Caco-2 (cell line): Measurements from ENCODE around the gene FXYD1. TPM values are rescaled to one million over a fixed set of nuclear protein-coding genes. Genes with fewer than 3 reads are reported as not detected.

Experiments used
- BruUV-seq: library from RNA; stranded (reverse); fragments of 400-500 nt; replicated peaks from 2 replicates; lab custom pipeline; 2021; lab: Mats Ljungman, UMichigan
- CTCF ChIA-PET: fragments of 300-600 bp; sonication (Branson Sonifier 250); formaldehyde crosslinking; loops from one replicate; lab custom pipeline; 2022; ENCODE audit warnings: antibody characterized with exemption; lab: Charles Lee
- POLR2A ChIA-PET: fragments of 300-600 bp; sonication (Branson Sonifier 250); formaldehyde crosslinking; loops from one replicate; lab custom pipeline; 2022; ENCODE audit warnings: antibody characterized with exemption; lab: Charles Lee
- DNase-seq, 2 experiments: peaks; one replicate each; pipeline versions ENCODE4 v3.0.0 to v3.0.0-alpha.2; 2020 to 2022
- H3K27me3 ChIP-seq: replicated peaks from 2 replicates; pipeline ENCODE4 v1.6.0; 2011; ENCODE audit warnings: low read length; ENCODE audit not compliant: control insufficient read depth, insufficient read depth
- H3K36me3 ChIP-seq: 2 replicates; pipeline ENCODE4 v1.5.1; 2011; ENCODE audit warnings: low read length; ENCODE audit not compliant: control insufficient read depth, insufficient read depth
- H3K4me1 ChIP-seq: fragments of 250-450 bp; sonication (Bioruptor Pico); 2 replicates; pipeline ENCODE4 v1.5.1; 2020; ENCODE audit warnings: mild to moderate bottlenecking
- H3K4me3 ChIP-seq: 2 replicates; pipeline ENCODE4 v1.5.1; 2011; ENCODE audit warnings: low read depth, mild to moderate bottlenecking, control low read depth, low read length
- H3K9me3 ChIP-seq: fragments of 250-450 bp; sonication (Bioruptor Pico); 2 replicates; pipeline ENCODE4 v1.5.1; 2020; ENCODE audit warnings: mild to moderate bottlenecking, moderate library complexity
- H3K27ac Mint-ChIP-seq: one replicate; pipeline ENCODE4 v1.8.0; 2022; ENCODE audit warnings: mixed read lengths; ENCODE audit not compliant: unreplicated experiment
- H3K27me3 Mint-ChIP-seq: one replicate; pipeline ENCODE4 v1.8.0; 2022; ENCODE audit warnings: mixed read lengths; ENCODE audit not compliant: insufficient read depth, unreplicated experiment
- H3K36me3 Mint-ChIP-seq: one replicate; pipeline ENCODE4 v1.8.0; 2022; ENCODE audit warnings: mild to moderate bottlenecking, mixed read lengths; ENCODE audit not compliant: insufficient read depth, unreplicated experiment
- H3K4me1 Mint-ChIP-seq: one replicate; pipeline ENCODE4 v1.8.0; 2022; ENCODE audit warnings: low read depth, mixed read lengths; ENCODE audit not compliant: unreplicated experiment
- H3K4me3 Mint-ChIP-seq: one replicate; pipeline ENCODE4 v1.8.0; 2022; ENCODE audit warnings: mild to moderate bottlenecking, moderate library complexity, mixed read lengths; ENCODE audit not compliant: unreplicated experiment
- H3K9me3 Mint-ChIP-seq: one replicate; pipeline ENCODE4 v1.8.0; 2022; ENCODE audit warnings: mixed read lengths; ENCODE audit not compliant: unreplicated experiment
- CTCF ChIP-seq, 2 experiments: fragments of 200-600 bp in 1 of 2; IDR thresholded peaks; 1 replicate in 1 of 2; 2 replicates in 1 of 2; pipeline versions ENCODE4 v1.5.1 to v1.8.0; 2011 to 2022; ENCODE audit warnings: antibody characterized with exemption in 1 of 2, control low read depth in 1 of 2, inconsistent platforms in 1 of 2, low read depth in 1 of 2, low read length in 1 of 2, mild to moderate bottlenecking in 1 of 2, moderate library complexity in 1 of 2; ENCODE audit not compliant: insufficient read depth in 1 of 2, severe bottlenecking in 1 of 2, unreplicated experiment in 1 of 2
- intact Hi-C: fragments of 100-400 bp; cut with micrococcal nuclease; formaldehyde crosslinking; loops from one replicate; pipeline ENCODE4 v1.10.0; 2022; ENCODE audit not compliant: unreplicated experiment
- total RNA-seq: library from RNA; stranded (reverse); gene quantifications from 2 replicates; pipeline ENCODE4 v1.2.3, GENCODE V29; 2022

FXYD1 gene
- total RNA-seq, 1 experiment from 2014 or later, result not detected

- no peaks in the 10 kb centered on the region for H3K36me3 ChIP-seq
- Mint-ChIP-seq H3K4me1 (no peaks in the 10 kb centered on the region), H3K36me3 (no peaks in the 10 kb centered on the region), H3K27me3 (peaks cover 8% of the 10 kb centered on the region), H3K4me3 (no peak overlapping the region), H3K9me3 (no peaks in the 10 kb centered on the region), H3K27ac (no peak overlapping the region)
- BruUV-seq, result no TSS peak
- DNase-seq, result peak; percentile 79 to 85
- peak in 1 of 2 experiments; percentile 55 for TF ChIP-seq CTCF (IDR thresholded peaks at IDR 0.05; ENCODE audit: insufficient read depth in 1 of 2, low read depth in 1 of 2, low read length in 1 of 2, severe bottlenecking in 1 of 2, unreplicated experiment in 1 of 2)
- no peaks in the 10 kb centered on the region; the same call in 1 of the 2 replicates for H3K27me3 ChIP-seq
- POLR2A ChIA-PET, result no interaction called here
- H3K4me1 ChIP-seq, result peaks cover 16% of the 10 kb centered on the region; the same call in 1 of the 2 replicates
- no peaks in the 10 kb centered on the region; the same call in 1 of the 2 replicates for H3K9me3 ChIP-seq
- intact Hi-C loops, result no loop called here
- CTCF ChIA-PET, result interaction anchor here (0.6 to 1.9 kb wide), 13 partner anchors 12 to 1349 kb away, joined by 3 to 10 read pairs (median 4); partner anchors contain the start of genes FXYD3 and FXYD5
- no peak overlapping the region for H3K4me3 ChIP-seq
Measured at GRCh38 chr19:35140962-35141836, 2.6 kb downstream of the FXYD1 start.

GRCh38 chr19:35141837-35142605 is 3.4 kb downstream of the FXYD1 start:
- ChIA-PET POLR2A (no interaction called here), CTCF (interaction anchor here (0.6 to 1.9 kb wide), 14 partner anchors 12 to 1350 kb away, joined by 3 to 10 read pairs (median 4); partner anchors contain the start of gene FXYD5)
- intact Hi-C loops, result no loop called here
- Mint-ChIP-seq H3K4me1 (no peaks in the 10 kb centered on the region), H3K9me3 (no peaks in the 10 kb centered on the region), H3K4me3 (peak overlapping the region; percentile 52), H3K27me3 (peaks cover 8% of the 10 kb centered on the region), H3K36me3 (no peaks in the 10 kb centered on the region), H3K27ac (no peak overlapping the region)
- peak overlapping the region; percentile 29 for H3K4me3 ChIP-seq
- peaks cover 14% of the 10 kb centered on the region; the same call in 1 of the 2 replicates for H3K4me1 ChIP-seq
- no TSS peak for BruUV-seq
- H3K27me3 ChIP-seq, result no peaks in the 10 kb centered on the region; the same call in 1 of the 2 replicates
- no peak for DNase-seq
- no peaks in the 10 kb centered on the region; the same call in 1 of the 2 replicates for H3K9me3 ChIP-seq
- no peak for TF ChIP-seq CTCF (IDR thresholded peaks at IDR 0.05; ENCODE audit: insufficient read depth in 1 of 2, low read depth in 1 of 2, low read length in 1 of 2, severe bottlenecking in 1 of 2, unreplicated experiment in 1 of 2)
- H3K36me3 ChIP-seq, result no peaks in the 10 kb centered on the region
